Measurements from ENCODE around the gene UCN3. TPM values are rescaled to one million over a fixed set of nuclear protein-coding genes. Genes with fewer than 3 reads are reported as not detected.

Gene UCN3
- total RNA-seq, 2 experiments from 2014 or later, result not detected

DNA sequence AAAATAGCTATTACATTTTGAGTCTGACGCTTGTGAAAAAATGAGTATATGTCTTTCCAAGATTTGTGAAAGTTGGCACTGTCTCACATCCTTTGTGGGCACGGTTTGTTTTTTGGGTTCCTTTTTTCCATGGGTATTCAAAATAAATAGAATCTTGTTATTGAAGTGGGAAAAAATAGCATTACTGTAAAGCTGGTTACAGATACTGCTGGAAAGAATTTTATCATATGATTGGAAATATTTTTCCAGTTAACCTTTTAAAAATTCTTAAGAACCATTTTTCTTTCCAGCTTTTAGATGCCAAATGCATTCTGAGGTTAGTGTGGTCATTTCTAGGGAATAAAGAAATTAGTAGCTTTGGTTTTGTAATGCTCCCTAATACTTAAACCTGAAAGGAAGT is 59.0 kb downstream of the UCN3 start:
- peaks cover 3% of the 10 kb centered on the region for H3K4me1 Mint-ChIP-seq
- peaks cover 35% of the 10 kb centered on the region for H3K36me3 Mint-ChIP-seq (ENCODE audit: low read depth)
- DNase-seq, result no peak
- H3K27ac Mint-ChIP-seq, result no peak overlapping the region
- H3K4me3 Mint-ChIP-seq, result no peak overlapping the region
- H3K27me3 Mint-ChIP-seq, result no peaks in the 10 kb centered on the region
- ChIA-PET POLR2A (interaction anchor here (1.1 kb wide), 1 partner anchor 12 kb away, joined by 3 read pairs; no protein-coding TSS in a partner anchor), CTCF (interaction anchor here (1.0 to 1.8 kb wide), 5 partner anchors 9 to 199 kb away, joined by 3 to 7 read pairs (median 3); no protein-coding TSS in a partner anchor)
- peaks cover 11% of the 10 kb centered on the region for H3K9me3 Mint-ChIP-seq

Other genes starting within 250 kb of the UCN3 start
- 1 to 10 TPM in 1 of 2 experiments, under 1 TPM in 1; 0.63 to 1.5 TPM for gene AKR1C8, start 179.8 kb upstream of the UCN3 start, total RNA-seq
- not detected for gene AKR1C4, start 168.1 kb upstream of the UCN3 start, total RNA-seq
- gene TUBAL3, start 39.9 kb downstream of the UCN3 start, total RNA-seq, result not detected
- 10 to 100 TPM; 37.1 to 40.0 TPM for gene NET1, start 47.6 kb downstream of the UCN3 start, total RNA-seq
- gene CALML5, start 134.6 kb downstream of the UCN3 start, total RNA-seq, result not detected
- gene CALML3, start 160.0 kb downstream of the UCN3 start, total RNA-seq, result not detected